Uterus (tissue), 4 donors: ENCODE data around the gene FGA. TPM values are rescaled to one million over a fixed set of nuclear protein-coding genes. Genes with fewer than 3 reads are reported as not detected.

Experiments used
- DNase-seq, 2 donors: peaks; one replicate each; pipeline ENCODE4 v3.0.0-alpha.2; 2019 to 2020
- H3K27ac ChIP-seq, 2 donors: fragments of 200-600 bp; sonication (generic); 1 replicate in 1 of 2; 2 replicates in 1 of 2; pipeline ENCODE4 v1.5.1; 2016 to 2018
- H3K27me3 ChIP-seq, 2 donors: fragments of 200-600 bp; sonication (generic); one replicate each; pipeline ENCODE4 v1.5.1; 2018 to 2019; ENCODE audit warnings: control low read depth in 1 of 2
- H3K36me3 ChIP-seq, 2 donors: fragments of 200-600 bp; sonication (generic); one replicate each; pipeline ENCODE4 v1.5.1; 2019; ENCODE audit warnings: control low read depth in 1 of 2
- H3K4me1 ChIP-seq, 2 donors: fragments of 200-600 bp; sonication (generic); one replicate each; pipeline ENCODE4 v1.5.1; 2018 to 2019; ENCODE audit warnings: control low read depth in 1 of 2
- H3K4me3 ChIP-seq, 2 donors: fragments of 200-600 bp; sonication (generic); 1 replicate in 1 of 2; 2 replicates in 1 of 2; pipeline ENCODE4 v1.5.1; 2018 to 2019; ENCODE audit warnings: mild to moderate bottlenecking in 1 of 2
- H3K9me3 ChIP-seq, 2 donors: fragments of 200-600 bp; sonication (generic); one replicate each; pipeline ENCODE4 v1.5.1; 2019; ENCODE audit warnings: control low read depth in 1 of 2
- CTCF ChIP-seq, 4 experiments: fragments of 200-600 bp in 2 of 4; fragments of 450-650 bp in 2 of 4; sonication (generic) in 2 of 4; IDR thresholded peaks; one replicate each; pipeline ENCODE4 v1.5.1; 2016 to 2019; ENCODE audit warnings: antibody characterized with exemption in 4 of 4, mild to moderate bottlenecking in 2 of 4, moderate library complexity in 1 of 4
- POLR2A ChIP-seq, 2 donors: fragments of 450-650 bp; IDR thresholded peaks; one replicate each; pipeline ENCODE4 v1.6.1; 2016; ENCODE audit warnings: antibody characterized with exemption in 2 of 2, mild to moderate bottlenecking in 1 of 2, moderate library complexity in 1 of 2
- intact Hi-C: fragments of 100-400 bp; cut with DNase I; formaldehyde crosslinking; loops from one replicate; pipeline ENCODE4 v1.15.1; 2023; ENCODE audit warnings: low total_unique reads
- total RNA-seq, 4 donors: library from RNA; depleted of rRNA in 3 of 4; stranded (reverse); fragments of >200 nt in 3 of 4; gene quantifications; one replicate each; pipeline versions ENCODE4 v1.1.0 to v1.2.4, GENCODE V29; 2014 to 2023
- donor health status: DM: yes; HTN: yes; CAD: no.

The FGA gene
- total RNA-seq, 4 donors from 2014 or later, result 1.6 TPM; not detected in 3

GRCh38 chr4:154584259-154584658 is 6.3 kb downstream of the FGA start:
- Histone ChIP-seq H3K4me1 (no peaks in the 10 kb centered on the region), H3K36me3 (no peaks in the 10 kb centered on the region), H3K27ac (no peak overlapping the region), H3K27me3 (no peaks in the 10 kb centered on the region), H3K4me3 (no peak overlapping the region), H3K9me3 (no peaks in the 10 kb centered on the region)
- TF ChIP-seq POLR2A (IDR thresholded peaks at IDR 0.05), result no peak
- TF ChIP-seq CTCF (IDR thresholded peaks at IDR 0.05), result no peak
- no peak for DNase-seq
- intact Hi-C loops, result no loop called here

DNA sequence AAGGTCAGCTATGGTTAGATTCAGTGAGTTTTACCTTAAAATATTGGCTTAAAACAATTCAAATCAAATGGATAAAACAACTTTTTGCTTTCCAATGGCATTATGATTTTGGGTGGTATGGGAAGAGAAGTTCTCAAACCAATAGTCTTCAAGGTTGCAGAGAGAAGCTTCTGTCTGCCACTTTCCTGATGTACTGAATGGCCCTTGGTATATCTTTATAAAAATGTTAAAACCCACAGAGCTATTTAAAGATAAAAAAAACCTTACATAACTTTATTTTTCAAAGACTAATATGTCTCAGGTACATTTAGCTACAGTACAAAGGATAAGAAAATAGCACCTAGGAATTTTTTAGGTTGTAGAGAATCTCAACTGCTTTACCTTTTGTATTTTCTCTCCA is 6.9 kb downstream of the FGA start:
- TF ChIP-seq CTCF (IDR thresholded peaks at IDR 0.05), result no peak
- no peak for TF ChIP-seq POLR2A (IDR thresholded peaks at IDR 0.05)
- intact Hi-C loops, result no loop called here
- DNase-seq, result no peak
- Histone ChIP-seq H3K36me3 (no peaks in the 10 kb centered on the region), H3K27me3 (no peaks in the 10 kb centered on the region), H3K27ac (no peak overlapping the region), H3K4me3 (no peak overlapping the region), H3K9me3 (no peaks in the 10 kb centered on the region), H3K4me1 (no peaks in the 10 kb centered on the region)

GRCh38 chr4:154583230-154583629 is 7.3 kb downstream of the FGA start:
- intact Hi-C loops, result no loop called here
- Histone ChIP-seq H3K4me1 (no peaks in the 10 kb centered on the region), H3K4me3 (no peak overlapping the region), H3K27me3 (no peaks in the 10 kb centered on the region), H3K9me3 (no peaks in the 10 kb centered on the region), H3K36me3 (no peaks in the 10 kb centered on the region), H3K27ac (no peak overlapping the region)
- TF ChIP-seq POLR2A (IDR thresholded peaks at IDR 0.05) (no peak), CTCF (IDR thresholded peaks at IDR 0.05) (no peak)
- DNase-seq, result no peak

- intact Hi-C loops, result no loop called here
- H3K27ac ChIP-seq, result no peak overlapping the region
- H3K4me1 ChIP-seq, result no peaks in the 10 kb centered on the region
- no peak for DNase-seq
- H3K4me3 ChIP-seq, result no peak overlapping the region
- H3K27me3 ChIP-seq, result no peaks in the 10 kb centered on the region
- H3K36me3 ChIP-seq, result no peaks in the 10 kb centered on the region
- no peaks in the 10 kb centered on the region for H3K9me3 ChIP-seq
- TF ChIP-seq CTCF (IDR thresholded peaks at IDR 0.05) (no peak), POLR2A (IDR thresholded peaks at IDR 0.05) (no peak)
Measured at GRCh38 chr4:154582723-154583122, 7.8 kb downstream of the FGA start.

DNA sequence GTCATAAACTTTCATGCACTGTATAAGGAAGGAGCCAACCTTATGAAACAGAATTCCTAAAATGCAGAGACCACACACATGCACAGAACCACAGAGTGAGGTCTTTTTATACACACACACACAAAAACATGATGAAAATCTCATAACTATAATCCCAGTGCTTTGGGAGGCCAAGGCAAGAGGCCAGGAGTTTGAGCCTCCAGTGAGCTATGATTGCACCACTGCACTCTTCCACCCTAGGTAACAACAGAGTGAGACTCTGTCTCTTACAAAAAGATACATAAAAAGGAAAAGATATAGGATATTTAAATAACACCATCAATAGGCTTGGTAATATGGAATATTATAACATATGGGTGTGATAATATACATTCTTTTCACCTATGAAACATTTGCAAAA is 10.6 kb downstream of the FGA start:
- Histone ChIP-seq H3K4me3 (no peak overlapping the region), H3K27ac (no peak overlapping the region), H3K36me3 (no peaks in the 10 kb centered on the region), H3K4me1 (no peaks in the 10 kb centered on the region), H3K27me3 (no peaks in the 10 kb centered on the region), H3K9me3 (no peaks in the 10 kb centered on the region)
- DNase-seq, result no peak
- intact Hi-C loops, result no loop called here
- TF ChIP-seq CTCF (IDR thresholded peaks at IDR 0.05) (no peak), POLR2A (IDR thresholded peaks at IDR 0.05) (no peak)
